Measurements from ENCODE around the gene DEK.
"Not testable (repeated sequence)": the region's sequence is repeated elsewhere in the genome, so short reads cannot be mapped to it uniquely, and the experiment has no call there.

The DEK gene

DNA sequence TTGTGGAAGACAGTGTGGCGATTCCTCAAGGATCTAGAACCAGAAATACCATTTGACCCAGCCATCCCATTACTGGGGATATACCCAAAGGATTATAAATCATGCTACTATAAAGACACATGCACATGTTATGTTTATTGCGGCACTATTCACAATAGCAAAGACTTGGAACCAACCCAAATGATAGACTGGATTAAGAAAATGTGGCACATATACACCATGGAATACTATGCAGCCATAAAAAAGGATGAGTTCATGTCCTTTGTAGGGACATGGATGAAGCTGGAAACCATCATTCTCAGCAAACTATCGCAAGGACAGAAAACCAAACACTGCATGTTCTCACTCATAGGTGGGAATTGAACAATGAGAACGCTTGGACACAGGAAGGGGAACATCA, 30.6 kb downstream of the DEK start:
- peaks cover 23% of the 10 kb centered on the region for H3K9me3 Mint-ChIP-seq
- not testable (repeated sequence) for H3K4me3 Mint-ChIP-seq, H3K27me3 Mint-ChIP-seq, H3K27ac Mint-ChIP-seq, ATAC-seq
- peaks cover 94% of the 10 kb centered on the region for H3K36me3 Mint-ChIP-seq
- peaks cover 14% of the 10 kb centered on the region for H3K4me1 Mint-ChIP-seq

DNA sequence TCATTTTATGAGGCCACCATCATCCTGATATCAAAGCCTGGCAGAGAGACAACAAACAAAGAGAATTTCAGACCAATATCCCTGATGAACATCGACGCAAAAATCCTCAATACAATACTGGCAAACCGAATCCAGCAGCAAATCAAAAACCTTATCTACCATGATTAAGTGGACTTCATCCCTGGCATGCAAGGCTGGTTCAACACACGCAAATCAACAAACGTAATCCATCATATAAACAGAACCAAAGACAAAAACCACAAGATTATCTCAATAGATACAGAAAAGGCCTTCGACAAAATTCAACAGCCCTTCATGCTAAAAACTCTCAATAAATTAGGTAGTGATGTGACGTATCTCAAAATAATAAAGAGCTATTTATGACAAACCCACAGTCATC, 32.5 kb downstream of the DEK start:
- peaks cover 14% of the 10 kb centered on the region for H3K4me1 Mint-ChIP-seq
- H3K36me3 Mint-ChIP-seq = peaks cover 98% of the 10 kb centered on the region
- not testable (repeated sequence) for H3K4me3 Mint-ChIP-seq, H3K27ac Mint-ChIP-seq, ATAC-seq, H3K27me3 Mint-ChIP-seq
- peaks cover 23% of the 10 kb centered on the region for H3K9me3 Mint-ChIP-seq

DNA sequence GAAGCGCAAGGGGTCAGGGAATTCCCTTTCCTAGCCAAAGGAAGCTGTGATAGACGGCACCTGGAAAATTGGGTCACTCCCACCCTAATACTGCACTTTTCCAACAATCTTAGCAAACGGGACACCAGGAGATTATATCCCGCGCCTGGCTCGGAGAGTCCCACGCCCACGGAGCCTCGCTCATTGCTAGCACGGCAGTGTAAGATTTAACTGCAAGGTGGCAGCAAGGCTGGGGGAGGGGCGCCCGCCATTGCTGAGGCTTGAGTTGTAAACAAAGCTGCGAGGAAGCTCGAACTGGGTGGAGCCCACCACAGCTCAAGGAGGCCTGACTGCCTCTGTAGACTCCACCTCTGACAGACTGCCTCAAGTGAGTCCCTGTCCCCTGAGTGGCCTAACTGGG, 35.7 kb downstream of the DEK start:
- not testable (repeated sequence) for H3K4me3 Mint-ChIP-seq, H3K27me3 Mint-ChIP-seq, H3K27ac Mint-ChIP-seq, ATAC-seq
- Mint-ChIP-seq H3K9me3 (peaks cover 17% of the 10 kb centered on the region), H3K36me3 (peaks cover 78% of the 10 kb centered on the region), H3K4me1 (peaks cover 14% of the 10 kb centered on the region)

DNA sequence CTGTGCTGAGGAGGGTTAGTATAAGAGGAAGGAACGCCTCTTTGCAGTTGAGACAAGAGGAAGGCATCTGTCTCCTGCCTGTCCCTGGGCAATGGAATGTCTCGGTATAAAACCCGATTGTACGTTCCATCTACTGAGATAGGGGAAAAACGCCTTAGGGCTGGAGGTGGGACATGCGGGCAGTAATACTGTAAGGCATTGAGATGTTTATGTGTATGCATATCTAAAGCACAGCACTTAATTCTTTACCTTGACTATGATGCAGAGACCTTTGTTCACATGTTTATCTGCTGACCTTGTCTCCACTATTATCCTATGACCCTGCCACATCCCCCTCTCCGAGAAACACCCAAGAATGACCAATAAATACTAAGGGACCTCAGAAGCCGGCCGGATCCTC, 37.2 kb downstream of the DEK start:
- Mint-ChIP-seq H3K4me1 (peaks cover 14% of the 10 kb centered on the region), H3K27ac (peak overlapping the region; percentile 67), H3K9me3 (peaks cover 15% of the 10 kb centered on the region), H3K36me3 (peaks cover 64% of the 10 kb centered on the region)
- not testable (repeated sequence) for H3K27me3 Mint-ChIP-seq, ATAC-seq, H3K4me3 Mint-ChIP-seq

DNA sequence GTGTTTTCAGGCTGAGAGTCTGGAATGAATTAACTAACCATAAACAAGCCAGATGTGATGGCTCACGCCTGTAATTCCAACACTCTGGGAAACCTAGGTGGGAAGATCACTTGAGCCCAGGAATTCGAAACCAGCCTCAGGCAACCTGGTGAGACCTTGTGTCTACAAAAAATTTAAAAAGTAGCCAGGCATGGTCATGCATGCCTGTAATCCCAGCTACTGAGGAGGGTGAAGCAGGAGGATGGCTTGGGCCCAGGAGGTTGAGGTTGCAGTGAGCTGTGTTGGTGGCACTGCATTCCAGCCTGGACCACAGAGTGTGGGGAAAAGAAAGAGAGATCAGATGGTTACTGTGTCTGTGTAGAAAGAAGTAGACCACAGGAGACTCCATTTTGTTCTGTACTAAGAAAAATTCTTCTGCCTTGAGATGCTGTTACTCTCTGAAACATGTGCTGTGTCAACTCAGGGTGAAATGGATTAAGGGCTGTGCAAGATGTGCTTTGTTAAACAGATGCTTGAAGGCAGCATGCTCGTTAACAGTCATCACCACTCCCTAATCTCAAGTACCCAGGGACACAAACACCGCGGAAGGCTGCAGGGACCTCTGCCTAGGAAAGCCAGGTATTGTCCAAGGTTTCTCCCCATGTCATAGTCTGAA, 37.8 kb downstream of the DEK start:
- not testable (repeated sequence) for H3K27ac Mint-ChIP-seq, ATAC-seq, H3K27me3 Mint-ChIP-seq, H3K4me3 Mint-ChIP-seq, H3K9me3 Mint-ChIP-seq
- Mint-ChIP-seq H3K36me3 (peaks cover 61% of the 10 kb centered on the region), H3K4me1 (peaks cover 10% of the 10 kb centered on the region)

DNA sequence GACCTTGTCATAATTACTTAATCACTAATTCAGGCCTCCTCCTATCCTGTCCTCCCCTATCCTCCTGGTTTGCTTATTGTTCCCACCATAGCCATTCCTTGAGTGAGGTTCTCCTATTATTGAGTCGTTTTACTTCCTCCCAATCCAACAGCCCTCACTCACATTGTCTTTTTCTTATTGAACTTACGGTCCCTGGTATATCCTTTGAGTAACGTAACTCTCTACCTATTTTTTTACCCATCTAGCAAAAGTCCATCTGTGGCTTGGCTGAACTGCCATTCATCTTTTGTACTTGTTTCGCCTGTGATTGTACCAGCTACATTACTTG, 43.1 kb downstream of the DEK start:
- ATAC-seq = no peak

DNA sequence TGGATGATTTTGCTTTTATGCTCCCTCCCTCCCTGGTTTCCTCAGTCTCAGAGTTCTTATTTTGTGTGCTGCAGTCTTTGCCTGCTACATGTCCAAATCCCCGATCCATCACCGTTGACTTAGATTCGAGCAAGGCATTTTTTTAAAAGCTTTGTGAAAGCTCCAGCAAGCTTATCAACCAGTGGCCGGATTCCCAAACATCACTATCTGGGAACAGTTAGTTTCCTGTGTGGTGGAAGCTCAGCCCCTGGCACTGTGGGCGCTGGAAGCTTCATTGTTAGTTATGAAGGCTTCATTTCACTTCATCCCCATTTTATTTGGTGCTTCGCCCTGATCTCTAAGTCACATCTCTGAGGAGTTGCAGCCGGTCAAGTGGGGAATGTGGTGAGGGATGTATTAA, 44.7 kb downstream of the DEK start:
- ATAC-seq = no peak
- peaks cover 49% of the 10 kb centered on the region for H3K36me3 Mint-ChIP-seq
- no peak overlapping the region for H3K4me3 Mint-ChIP-seq
- H3K9me3 Mint-ChIP-seq = peaks cover 8% of the 10 kb centered on the region
- H3K27me3 Mint-ChIP-seq = no peaks in the 10 kb centered on the region
- no peak overlapping the region for H3K27ac Mint-ChIP-seq
- H3K4me1 Mint-ChIP-seq = peaks cover 25% of the 10 kb centered on the region

More for the DNA sequence above, 43.1 kb downstream of the DEK start:
- H3K27ac Mint-ChIP-seq = peak overlapping the region; percentile 8
- peaks cover 8% of the 10 kb centered on the region for H3K9me3 Mint-ChIP-seq
- peaks cover 9% of the 10 kb centered on the region for H3K4me1 Mint-ChIP-seq
- H3K27me3 Mint-ChIP-seq = no peaks in the 10 kb centered on the region
- no peak overlapping the region for H3K4me3 Mint-ChIP-seq
- H3K36me3 Mint-ChIP-seq = peaks cover 55% of the 10 kb centered on the region

DNA sequence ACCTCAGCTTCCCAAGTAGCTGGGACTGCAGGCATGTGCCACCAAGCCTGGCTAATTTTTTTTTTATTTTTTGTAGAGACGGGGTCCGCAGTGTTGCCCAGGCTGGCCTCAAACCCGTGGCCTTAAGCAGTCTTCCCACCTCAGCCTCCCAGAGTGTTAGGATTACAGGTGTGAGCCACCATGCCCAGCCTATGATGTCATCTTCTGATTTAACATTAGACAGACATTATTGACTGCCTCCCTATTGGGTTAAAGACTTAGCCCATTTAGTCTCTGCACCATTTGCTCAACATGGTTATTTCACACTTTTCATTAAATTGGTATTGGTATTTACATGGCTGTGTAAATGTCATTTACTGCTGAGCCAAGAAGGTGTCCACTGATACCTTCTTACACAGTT, 46.1 kb downstream of the DEK start:
- no peak for ATAC-seq
- peaks cover 8% of the 10 kb centered on the region for H3K9me3 Mint-ChIP-seq
- H3K27me3 Mint-ChIP-seq = no peaks in the 10 kb centered on the region
- no peak overlapping the region for H3K4me3 Mint-ChIP-seq
- H3K27ac Mint-ChIP-seq = peak overlapping the region; percentile 13
- H3K36me3 Mint-ChIP-seq = peaks cover 49% of the 10 kb centered on the region
- peaks cover 38% of the 10 kb centered on the region for H3K4me1 Mint-ChIP-seq

DNA sequence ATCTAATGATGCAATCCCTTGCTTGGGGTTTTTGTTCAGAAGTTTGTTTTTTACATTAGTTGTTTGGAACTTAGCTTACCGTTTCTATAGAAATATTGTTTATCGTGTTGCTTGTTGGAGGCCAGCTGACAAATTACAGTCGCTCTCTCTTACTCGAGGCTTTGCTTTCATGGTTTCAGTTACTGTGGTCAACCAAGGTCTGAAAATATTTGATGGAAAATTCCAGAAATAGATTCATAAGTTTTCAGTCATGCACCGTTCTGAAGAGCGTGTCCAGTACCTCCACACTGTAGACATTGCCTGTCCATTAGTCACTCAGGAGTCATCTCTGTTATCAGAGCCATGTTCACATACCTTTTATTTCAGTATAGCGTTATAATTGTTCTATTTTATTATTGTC, 47.9 kb downstream of the DEK start:
- H3K27me3 Mint-ChIP-seq = no peaks in the 10 kb centered on the region
- peak overlapping the region; percentile 69 for H3K27ac Mint-ChIP-seq
- H3K4me3 Mint-ChIP-seq = no peak overlapping the region
- no peak for ATAC-seq
- peaks cover 54% of the 10 kb centered on the region for H3K36me3 Mint-ChIP-seq
- peaks cover 8% of the 10 kb centered on the region for H3K9me3 Mint-ChIP-seq
- peaks cover 53% of the 10 kb centered on the region for H3K4me1 Mint-ChIP-seq

DNA sequence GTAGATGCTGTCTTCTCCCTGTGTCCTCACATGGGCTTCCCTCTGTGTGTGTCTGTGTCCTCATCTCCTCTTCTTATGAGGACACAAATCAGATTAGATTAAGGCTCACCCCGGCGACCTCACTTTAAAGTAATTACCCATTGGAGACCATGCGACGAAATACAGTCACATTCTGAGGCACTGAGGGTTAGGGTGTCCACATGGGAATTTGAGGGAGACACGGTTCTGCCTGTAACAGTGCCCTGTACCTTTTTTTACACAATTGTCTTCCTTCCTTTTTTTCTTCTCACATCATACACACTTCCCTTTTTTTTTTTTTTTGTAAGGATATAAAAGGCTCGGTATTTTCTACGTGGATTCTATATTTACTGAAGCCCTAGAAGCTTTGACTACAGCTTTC, 48.9 kb downstream of the DEK start:
- Mint-ChIP-seq H3K27me3 (no peaks in the 10 kb centered on the region), H3K4me3 (peak overlapping the region; percentile 68), H3K27ac (peak overlapping the region; percentile 69), H3K36me3 (peaks cover 47% of the 10 kb centered on the region), H3K9me3 (peaks cover 3% of the 10 kb centered on the region), H3K4me1 (peaks cover 60% of the 10 kb centered on the region)
- ATAC-seq = peak; percentile 53

DNA sequence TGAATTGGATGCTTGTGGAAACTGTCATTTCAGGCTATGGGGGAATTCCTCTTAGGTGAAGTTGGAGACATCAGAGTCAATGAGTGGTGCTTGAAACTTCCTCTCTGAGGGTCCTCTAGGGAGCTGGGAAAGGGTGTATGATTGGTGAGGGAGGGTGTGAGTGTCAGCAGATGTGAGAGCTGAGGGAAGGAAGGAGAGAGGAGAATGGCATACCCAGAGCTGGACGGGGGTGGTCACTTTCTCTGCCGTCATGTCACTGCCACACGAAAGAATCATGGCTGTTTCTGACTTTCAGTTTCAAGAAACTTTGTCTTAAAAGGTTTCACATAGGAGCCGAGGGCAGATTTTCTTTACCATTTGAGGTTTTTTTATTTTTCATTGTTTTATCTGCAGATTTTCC, 50.3 kb downstream of the DEK start:
- no peak for ATAC-seq
- Mint-ChIP-seq H3K4me1 (peaks cover 60% of the 10 kb centered on the region), H3K36me3 (peaks cover 45% of the 10 kb centered on the region), H3K27me3 (no peaks in the 10 kb centered on the region), H3K4me3 (peak overlapping the region; percentile 16), H3K27ac (peak overlapping the region; percentile 10), H3K9me3 (peaks cover 3% of the 10 kb centered on the region)

DNA sequence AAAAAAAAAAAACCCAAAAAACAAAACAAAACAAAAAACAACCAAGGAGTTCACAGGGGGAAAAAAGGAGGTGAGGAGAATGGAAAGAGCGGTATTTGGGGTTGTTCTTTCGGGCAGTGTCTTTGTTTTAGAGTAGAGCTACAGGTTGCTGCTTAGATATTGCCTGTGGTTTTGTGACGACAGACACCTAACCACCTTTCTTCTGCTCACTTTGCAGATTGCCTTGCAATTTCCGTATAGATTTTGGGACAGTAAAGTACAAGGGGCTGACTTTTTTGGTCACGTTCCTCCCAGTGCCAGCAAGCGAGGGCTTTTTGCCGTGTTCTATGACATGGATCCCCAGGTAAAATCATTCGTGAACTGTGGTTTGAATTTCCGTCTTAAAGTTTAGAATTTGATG, 50.9 kb downstream of the DEK start:
- Mint-ChIP-seq H3K36me3 (peaks cover 40% of the 10 kb centered on the region), H3K4me3 (no peak overlapping the region)
- no peak for ATAC-seq

DNA sequence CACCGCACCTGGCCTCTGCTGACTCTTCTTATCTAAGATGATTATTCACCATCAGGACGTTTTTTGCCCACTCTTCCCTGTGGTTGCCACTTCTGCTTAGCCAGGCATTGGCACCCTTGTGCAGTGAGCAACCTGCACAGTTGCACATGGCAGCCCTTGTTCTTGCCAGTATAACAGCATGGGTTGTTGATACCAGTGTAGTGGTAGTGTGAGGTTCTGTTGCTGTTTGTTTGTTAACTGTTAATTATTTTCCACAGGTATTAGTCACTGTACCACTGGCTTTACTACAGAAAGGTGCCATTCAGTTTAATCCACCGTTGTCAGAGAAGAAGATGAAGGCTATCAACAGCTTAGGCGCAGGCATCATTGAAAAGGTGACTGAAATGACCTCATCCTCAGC, 52.1 kb downstream of the DEK start:
- peaks cover 40% of the 10 kb centered on the region for H3K36me3 Mint-ChIP-seq
- peaks cover 60% of the 10 kb centered on the region for H3K4me1 Mint-ChIP-seq
- ATAC-seq = no peak
- peak overlapping the region; percentile 64 for H3K27ac Mint-ChIP-seq
- H3K27me3 Mint-ChIP-seq = no peaks in the 10 kb centered on the region
- H3K9me3 Mint-ChIP-seq = peaks cover 3% of the 10 kb centered on the region
- no peak overlapping the region for H3K4me3 Mint-ChIP-seq

More for the DNA sequence above, 50.9 kb downstream of the DEK start:
- peaks cover 60% of the 10 kb centered on the region for H3K4me1 Mint-ChIP-seq
- H3K27me3 Mint-ChIP-seq = no peaks in the 10 kb centered on the region
- H3K9me3 Mint-ChIP-seq = peaks cover 3% of the 10 kb centered on the region
- H3K27ac Mint-ChIP-seq = peak overlapping the region; percentile 10

DNA sequence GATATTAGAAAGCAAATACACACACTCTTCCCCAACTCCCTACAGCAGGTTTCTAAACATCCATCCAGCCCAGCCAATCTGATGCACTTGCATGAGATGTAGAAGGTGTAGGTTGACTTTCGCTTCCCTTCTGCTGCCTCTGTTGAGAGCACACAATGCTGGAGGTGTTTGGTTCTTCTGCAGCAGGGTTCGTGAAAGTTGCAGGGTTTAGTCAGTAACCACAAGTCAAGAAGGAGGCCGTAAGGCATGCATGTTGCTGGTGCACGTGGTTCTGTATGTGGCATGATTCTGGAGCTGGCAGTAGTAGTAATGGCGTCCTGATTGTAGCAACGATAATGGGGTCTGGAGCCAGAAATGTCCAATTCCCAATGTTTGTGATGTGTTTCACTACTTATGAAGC, 53.0 kb downstream of the DEK start:
- Mint-ChIP-seq H3K27me3 (no peaks in the 10 kb centered on the region), H3K9me3 (no peaks in the 10 kb centered on the region), H3K4me1 (peaks cover 52% of the 10 kb centered on the region), H3K4me3 (no peak overlapping the region), H3K36me3 (peaks cover 40% of the 10 kb centered on the region), H3K27ac (peak overlapping the region; percentile 64)
- ATAC-seq = peak; percentile 98

DNA sequence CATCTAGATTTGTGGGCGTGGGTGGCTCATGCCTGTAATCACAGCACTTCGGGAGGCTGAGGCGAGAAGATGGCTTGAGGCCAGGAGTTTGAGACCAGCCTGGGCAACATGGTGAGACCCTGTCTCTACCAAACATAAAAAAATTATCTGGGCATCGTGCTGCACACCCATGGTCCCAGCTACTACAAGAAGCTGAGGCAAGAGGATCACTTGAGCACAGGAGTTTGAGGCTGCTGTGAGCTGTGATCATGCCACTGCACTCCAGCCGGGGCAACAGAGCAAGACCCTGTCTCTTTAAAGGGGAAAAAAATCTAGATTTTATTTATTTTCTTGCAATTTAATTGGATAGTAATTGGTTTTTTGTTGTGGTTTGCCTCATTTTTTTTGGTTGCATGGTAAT, 53.6 kb downstream of the DEK start:
- H3K36me3 Mint-ChIP-seq = peaks cover 42% of the 10 kb centered on the region
- no peak overlapping the region for H3K4me3 Mint-ChIP-seq
- ATAC-seq = no peak
- peak overlapping the region; percentile 64 for H3K27ac Mint-ChIP-seq
- H3K9me3 Mint-ChIP-seq = no peaks in the 10 kb centered on the region
- no peaks in the 10 kb centered on the region for H3K27me3 Mint-ChIP-seq
- peaks cover 46% of the 10 kb centered on the region for H3K4me1 Mint-ChIP-seq

DNA sequence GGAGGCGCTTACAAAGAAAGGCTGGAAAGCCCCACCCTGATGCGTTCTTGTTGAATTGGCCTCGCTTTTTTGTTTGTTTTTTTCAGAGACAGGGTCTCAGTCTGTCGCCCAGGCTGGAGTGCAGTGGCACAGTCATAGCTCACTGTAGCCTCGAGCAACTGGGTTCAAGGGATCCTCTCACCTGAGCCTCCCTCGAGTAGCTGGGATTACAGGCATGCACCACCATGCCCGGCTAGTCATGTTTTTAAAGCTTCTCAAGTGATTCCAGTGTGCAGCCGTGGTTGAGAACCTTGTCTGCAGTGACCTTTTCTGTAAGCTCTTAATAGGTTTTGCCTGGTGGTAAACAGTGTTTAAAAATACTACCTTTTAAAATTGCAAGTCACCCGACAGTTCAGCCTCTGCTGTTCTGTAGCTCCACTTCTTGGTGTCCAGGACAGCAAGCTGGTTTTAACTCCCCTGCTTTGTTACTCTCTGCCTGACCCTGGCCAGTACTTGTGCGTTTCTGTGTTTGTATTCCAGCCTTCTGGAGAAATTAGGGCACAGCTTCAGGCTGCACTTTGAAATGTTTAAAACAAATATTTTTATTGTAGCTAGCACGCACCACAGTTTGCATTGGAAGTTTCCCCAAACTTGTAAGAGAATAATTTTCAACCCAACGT, 54.7 kb downstream of the DEK start:
- ATAC-seq = no peak
- Mint-ChIP-seq H3K4me3 (no peak overlapping the region), H3K9me3 (no peaks in the 10 kb centered on the region), H3K36me3 (peaks cover 45% of the 10 kb centered on the region), H3K27me3 (no peaks in the 10 kb centered on the region), H3K4me1 (peaks cover 36% of the 10 kb centered on the region), H3K27ac (no peak overlapping the region)
